COLO668 (cell line): Measurements from ENCODE around the gene SPATA7.

Experiments
- DNase-seq: peaks from one replicate; lab custom pipeline; 2025; ENCODE audit not compliant: unreplicated experiment; lab: John Stamatoyannopoulos, UW

SPATA7 gene

GRCh38 chr14:88481059-88481458, 95.6 kb downstream of the SPATA7 start:
- no peak for DNase-seq

- DNase-seq, result no peak
Measured at GRCh38 chr14:88481794-88482193, 96.3 kb downstream of the SPATA7 start.

GRCh38 chr14:88482524-88482923, 97.1 kb downstream of the SPATA7 start:
- no peak for DNase-seq
